ENCODE measurements around the gene IDH3B.
"Not testable (repeated sequence)": the region's sequence is repeated elsewhere in the genome, so short reads cannot be mapped to it uniquely, and the experiment has no call there.

The IDH3B gene

GRCh38 chr20:2694008-2694471 lies 30.0 kb upstream of the IDH3B start:
- DNase-seq: no peak

GRCh38 chr20:2693286-2694007 lies 29.4 kb upstream of the IDH3B start:
- peak; percentile 43 for DNase-seq

GRCh38 chr20:2692886-2693285 lies 28.9 kb upstream of the IDH3B start:
- no peak for DNase-seq

- DNase-seq: peak; percentile 46
Observed at GRCh38 chr20:2692036-2692885, 28.2 kb upstream of the IDH3B start, which contains the start of gene EBF4. EBF4 (plus strand) TSS chr20:2692780; CDS start chr20:2693646, 866 bp downstream.

- DNase-seq: no peak
Observed at GRCh38 chr20:2691663-2692035, 27.6 kb upstream of the IDH3B start.

- DNase-seq: no peak
Observed at GRCh38 chr20:2691127-2691526, 27.1 kb upstream of the IDH3B start.

GRCh38 chr20:2690718-2691117 lies 26.7 kb upstream of the IDH3B start:
- no peak for DNase-seq

- DNase-seq: no peak
Observed at GRCh38 chr20:2690213-2690612, 26.2 kb upstream of the IDH3B start.

- no peak for DNase-seq
Observed at GRCh38 chr20:2688041-2688591, 24.1 kb upstream of the IDH3B start.

GRCh38 chr20:2687514-2687913 lies 23.5 kb upstream of the IDH3B start:
- DNase-seq: no peak

GRCh38 chr20:2684817-2685216 lies 20.8 kb upstream of the IDH3B start:
- DNase-seq: not testable (repeated sequence)

- DNase-seq: not testable (repeated sequence)
Observed at GRCh38 chr20:2682040-2682439, 18.0 kb upstream of the IDH3B start.

- no peak for DNase-seq
Observed at GRCh38 chr20:2680046-2680445, 16.0 kb upstream of the IDH3B start.

- DNase-seq: no peak
Observed at GRCh38 chr20:2673453-2673852, 9.4 kb upstream of the IDH3B start.

GRCh38 chr20:2672446-2672845 lies 8.4 kb upstream of the IDH3B start:
- DNase-seq: no peak

GRCh38 chr20:2671977-2672376 lies 8.0 kb upstream of the IDH3B start:
- no peak for DNase-seq

- no peak for DNase-seq
Observed at GRCh38 chr20:2663364-2663886, 591 bp downstream of the IDH3B start.

- DNase-seq: no peak
Observed at GRCh38 chr20:2659547-2659946, 4.5 kb downstream of the IDH3B start.

GRCh38 chr20:2658414-2659354 lies 5.3 kb downstream of the IDH3B start:
- DNase-seq: no peak

- no peak for DNase-seq
Observed at GRCh38 chr20:2657674-2658073, 6.3 kb downstream of the IDH3B start.

- no peak for DNase-seq
Observed at GRCh38 chr20:2657241-2657640, 6.8 kb downstream of the IDH3B start.

- DNase-seq: no peak
Observed at GRCh38 chr20:2656471-2657117, 7.4 kb downstream of the IDH3B start.
